ENCODE measurements around the gene NPR2. TPM values are rescaled to one million over a fixed set of nuclear protein-coding genes. Genes with fewer than 3 reads are reported as not detected.

The NPR2 gene
- total RNA-seq, 1 experiment from 2014 or later = 40.5 TPM

DNA sequence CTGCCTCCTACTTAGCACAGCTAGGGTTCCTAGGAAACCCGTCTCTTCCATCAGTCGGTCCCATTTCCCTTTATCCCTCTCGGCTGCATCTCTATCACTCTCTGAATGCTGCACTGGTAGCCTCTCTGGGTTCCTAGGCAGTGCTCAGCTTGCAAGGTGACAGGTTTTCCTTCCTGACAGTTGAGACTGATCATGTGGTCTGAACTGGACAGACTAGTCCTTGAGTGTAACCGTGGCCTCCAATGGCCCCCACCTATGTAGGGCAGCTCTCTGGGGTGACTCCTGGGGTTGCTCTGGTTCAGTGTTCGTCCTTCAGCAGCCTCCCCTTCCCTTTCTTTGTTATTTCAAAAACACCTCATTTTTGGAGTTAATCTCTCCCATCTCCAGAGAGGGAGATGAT, 41.4 kb downstream of the NPR2 start:
- Mint-ChIP-seq H3K36me3 (ENCODE audit: insufficient read depth, unreplicated experiment) (peaks cover 7% of the 10 kb centered on the region), H3K4me1 (ENCODE audit: low read depth, unreplicated experiment) (peaks cover 23% of the 10 kb centered on the region), H3K27me3 (ENCODE audit: insufficient read depth, unreplicated experiment) (no peaks in the 10 kb centered on the region), H3K27ac (ENCODE audit: unreplicated experiment) (no peak overlapping the region), H3K9me3 (ENCODE audit: unreplicated experiment) (no peaks in the 10 kb centered on the region), H3K4me3 (ENCODE audit: unreplicated experiment) (no peak overlapping the region)
- no peak for TF ChIP-seq CTCF (IDR thresholded peaks at IDR 0.05; ENCODE audit: insufficient read depth in 1 of 2, low read depth in 1 of 2, low read length in 1 of 2, severe bottlenecking in 1 of 2, unreplicated experiment in 1 of 2)
- Histone ChIP-seq H3K36me3 (ENCODE audit: control insufficient read depth, insufficient read depth, low read length) (peaks cover 3% of the 10 kb centered on the region; the same call in 1 of the 2 replicates), H3K27me3 (replicated peaks; ENCODE audit: control insufficient read depth, insufficient read depth, low read length) (no peaks in the 10 kb centered on the region), H3K4me1 (peaks cover 18% of the 10 kb centered on the region), H3K9me3 (no peaks in the 10 kb centered on the region), H3K4me3 (ENCODE audit: low read depth, low read length) (no peak overlapping the region)
- POLR2A ChIA-PET = no interaction called here
- DNase-seq = no peak
- CTCF ChIA-PET = interaction anchor here (1.6 kb wide), 1 partner anchor 50 kb away, joined by 4 read pairs; no protein-coding TSS in a partner anchor
- BruUV-seq (replicated peaks) = no TSS peak
- intact Hi-C loops (cut with micrococcal nuclease; ENCODE audit: unreplicated experiment) = no loop called here

DNA sequence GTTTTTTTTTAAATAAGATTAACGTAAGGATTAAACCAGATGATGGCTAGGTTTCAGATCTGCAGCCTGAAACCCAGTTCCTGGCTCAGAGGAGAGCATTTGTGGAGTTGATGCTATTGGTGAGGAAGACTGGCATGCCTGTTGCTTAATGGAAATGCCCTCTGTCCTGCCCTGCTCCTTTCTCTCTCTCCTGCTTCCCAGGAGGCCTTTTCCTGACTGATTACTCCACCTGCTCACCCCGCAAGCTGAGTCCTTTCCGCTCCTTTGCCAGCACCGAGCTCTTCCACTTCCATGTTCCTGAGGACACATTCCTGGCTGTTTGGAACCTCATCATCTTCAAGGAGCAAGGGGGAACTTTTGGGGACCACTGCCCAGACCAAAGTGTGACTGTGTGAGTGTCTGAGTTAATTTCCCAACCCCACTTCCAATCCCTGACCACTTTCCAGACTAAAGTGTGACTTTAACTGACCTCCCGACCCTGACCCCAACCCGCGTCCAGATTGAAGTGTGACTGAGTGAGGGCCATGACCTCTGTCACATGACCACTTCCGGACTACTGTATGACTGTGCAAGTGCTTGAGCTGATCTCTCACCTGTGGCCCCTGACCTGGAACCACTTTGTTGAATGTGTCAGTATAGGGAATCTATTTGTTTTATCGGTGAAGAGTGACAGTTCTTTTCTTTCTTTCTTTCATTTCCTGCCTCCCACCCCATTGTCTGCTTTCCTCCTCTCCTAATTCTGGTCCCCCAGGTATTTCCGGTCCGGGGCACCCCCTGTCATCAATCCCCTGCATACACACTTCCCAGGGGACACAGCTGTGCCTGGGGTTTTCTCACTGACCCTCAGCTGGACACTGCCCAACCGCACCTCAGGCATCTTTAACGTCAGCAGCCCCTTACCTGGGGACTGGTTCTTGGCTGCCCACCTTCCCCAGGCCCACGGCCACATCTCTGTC, 43.1 kb downstream of the NPR2 start:
- POLR2A ChIA-PET = no interaction called here
- no peak for DNase-seq
- H3K27ac Mint-ChIP-seq (ENCODE audit: unreplicated experiment) = no peak overlapping the region
- CTCF ChIA-PET = interaction anchor here (0.6 to 2.1 kb wide), 6 partner anchors 8 to 353 kb away, joined by 3 to 8 read pairs (median 4); no protein-coding TSS in a partner anchor
- BruUV-seq (replicated peaks) = no TSS peak
- no peaks in the 10 kb centered on the region for H3K9me3 Mint-ChIP-seq (ENCODE audit: unreplicated experiment)
- peaks cover 22% of the 10 kb centered on the region for H3K4me1 Mint-ChIP-seq (ENCODE audit: low read depth, unreplicated experiment)
- intact Hi-C loops (cut with micrococcal nuclease; ENCODE audit: unreplicated experiment) = no loop called here
- H3K36me3 ChIP-seq (ENCODE audit: control insufficient read depth, insufficient read depth, low read length) = peaks cover 3% of the 10 kb centered on the region; the same call in 1 of the 2 replicates
- no peaks in the 10 kb centered on the region for H3K27me3 Mint-ChIP-seq (ENCODE audit: insufficient read depth, unreplicated experiment)
- H3K4me3 Mint-ChIP-seq (ENCODE audit: unreplicated experiment) = no peak overlapping the region
- H3K9me3 ChIP-seq = no peaks in the 10 kb centered on the region
- peaks cover 18% of the 10 kb centered on the region for H3K4me1 ChIP-seq
- no peak for TF ChIP-seq CTCF (IDR thresholded peaks at IDR 0.05; ENCODE audit: insufficient read depth in 1 of 2, low read depth in 1 of 2, low read length in 1 of 2, severe bottlenecking in 1 of 2, unreplicated experiment in 1 of 2)
- peaks cover 7% of the 10 kb centered on the region for H3K36me3 Mint-ChIP-seq (ENCODE audit: insufficient read depth, unreplicated experiment)
- no peak overlapping the region for H3K4me3 ChIP-seq (ENCODE audit: low read depth, low read length)
- no peaks in the 10 kb centered on the region for H3K27me3 ChIP-seq (replicated peaks; ENCODE audit: control insufficient read depth, insufficient read depth, low read length)

DNA sequence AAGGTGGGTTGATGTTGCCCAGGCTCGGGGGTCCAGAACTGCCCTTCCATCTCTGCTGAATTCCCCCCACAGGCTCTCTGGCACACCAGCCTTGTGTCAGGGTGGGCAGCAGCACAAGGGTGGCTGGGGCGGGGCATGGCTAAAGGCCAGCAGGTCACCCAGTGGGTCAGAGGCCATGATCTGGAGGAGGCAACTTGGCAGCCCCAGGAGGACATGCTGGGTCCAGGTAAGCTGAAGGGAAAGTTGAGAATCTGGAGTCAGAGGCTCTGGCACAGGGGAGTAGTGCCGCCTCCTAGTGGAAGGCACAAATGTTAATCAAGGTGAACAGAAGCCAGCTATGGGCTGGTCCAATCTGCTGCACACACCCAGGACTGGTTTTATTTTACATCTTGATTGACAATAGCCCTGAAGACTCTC, 43.8 kb downstream of the NPR2 start:
- H3K9me3 ChIP-seq = no peaks in the 10 kb centered on the region
- ChIA-PET POLR2A (no interaction called here), CTCF (interaction anchor here (0.9 to 2.1 kb wide), 6 partner anchors 9 to 70 kb away, joined by 3 to 8 read pairs (median 4); partner anchors contain the start of gene SPAG8)
- Mint-ChIP-seq H3K27me3 (ENCODE audit: insufficient read depth, unreplicated experiment) (no peaks in the 10 kb centered on the region), H3K27ac (ENCODE audit: unreplicated experiment) (no peak overlapping the region), H3K9me3 (ENCODE audit: unreplicated experiment) (no peaks in the 10 kb centered on the region), H3K36me3 (ENCODE audit: insufficient read depth, unreplicated experiment) (peaks cover 7% of the 10 kb centered on the region), H3K4me1 (ENCODE audit: low read depth, unreplicated experiment) (peaks cover 18% of the 10 kb centered on the region), H3K4me3 (ENCODE audit: unreplicated experiment) (no peak overlapping the region)
- BruUV-seq (replicated peaks) = no TSS peak
- no peak overlapping the region for H3K4me3 ChIP-seq (ENCODE audit: low read depth, low read length)
- H3K4me1 ChIP-seq = peaks cover 14% of the 10 kb centered on the region
- no peak for DNase-seq
- intact Hi-C loops (cut with micrococcal nuclease; ENCODE audit: unreplicated experiment) = no loop called here
- peaks cover 3% of the 10 kb centered on the region; the same call in 1 of the 2 replicates for H3K36me3 ChIP-seq (ENCODE audit: control insufficient read depth, insufficient read depth, low read length)
- no peaks in the 10 kb centered on the region for H3K27me3 ChIP-seq (replicated peaks; ENCODE audit: control insufficient read depth, insufficient read depth, low read length)
- no peak for TF ChIP-seq CTCF (IDR thresholded peaks at IDR 0.05; ENCODE audit: insufficient read depth in 1 of 2, low read depth in 1 of 2, low read length in 1 of 2, severe bottlenecking in 1 of 2, unreplicated experiment in 1 of 2)

All from Caco-2 (cell line).